Keratinocyte (primary cell): ENCODE measurements around the gene LRRC74B. TPM values are rescaled to one million over a fixed set of nuclear protein-coding genes. Genes with fewer than 3 reads are reported as not detected.
A peak's percentile ranks its signal among the peaks of the same experiment; 100 is the strongest.

ENCODE experiments used
- DNase-seq: peaks from one replicate; pipeline ENCODE4 v3.0.0-alpha.2; 2011; ENCODE audit warnings: low read depth, missing footprints, low spot score
- FAIRE-seq: peaks from 2 replicates; lab custom pipeline; 2011; peaks lifted over from hg19 to GRCh38; lab: Jason Lieb, UNC
- H2AFZ ChIP-seq: 2 replicates; pipeline ENCODE4 v1.6.0; 2012; ENCODE audit warnings: low read length, control low read depth, inconsistent platforms; ENCODE audit not compliant: control insufficient read depth
- H3K27ac ChIP-seq: 2 replicates; pipeline ENCODE4 v1.5.1; 2011; ENCODE audit warnings: low read length; ENCODE audit not compliant: control insufficient read depth, insufficient read depth
- H3K27me3 ChIP-seq: 3 replicates; pipeline ENCODE4 v1.6.0; 2011; ENCODE audit warnings: low read length; ENCODE audit not compliant: control insufficient read depth, insufficient read depth; ENCODE audit errors: extremely low read depth
- H3K36me3 ChIP-seq, 2 experiments: 2 replicates in 1 of 2; 3 replicates in 1 of 2; pipeline ENCODE4 v1.5.1; 2011; ENCODE audit warnings: low read length in 2 of 2, mild to moderate bottlenecking in 1 of 2; ENCODE audit not compliant: control insufficient read depth in 2 of 2, insufficient read depth in 2 of 2; ENCODE audit errors: extremely low read depth in 1 of 2
- H3K4me1 ChIP-seq: 3 replicates; pipeline ENCODE4 v1.5.1; 2011; ENCODE audit warnings: low read length; ENCODE audit not compliant: control insufficient read depth, insufficient read depth; ENCODE audit errors: extremely low read depth
- H3K4me2 ChIP-seq: 3 replicates; pipeline ENCODE4 v1.6.0; 2011; ENCODE audit warnings: low read depth, low read length; ENCODE audit not compliant: control insufficient read depth, insufficient read depth; ENCODE audit errors: extremely low read depth
- H3K4me3 ChIP-seq, 3 experiments: fragments of 200-600 bp in 1 of 3; sonication (generic) in 1 of 3; 2 replicates in 2 of 3; 3 replicates in 1 of 3; pipeline ENCODE4 v1.5.1; 2011 to 2016; ENCODE audit warnings: low read length in 3 of 3, mild to moderate bottlenecking in 3 of 3, control low read depth in 2 of 3, inconsistent platforms in 1 of 3, low read depth in 1 of 3, mixed read lengths in 1 of 3, mixed run types in 1 of 3, moderate library complexity in 1 of 3; ENCODE audit not compliant: control insufficient read depth in 2 of 3, insufficient read depth in 2 of 3; ENCODE audit errors: extremely low read depth in 1 of 3
- H3K79me2 ChIP-seq: 2 replicates; pipeline ENCODE4 v1.6.0; 2012; ENCODE audit warnings: low read length; ENCODE audit not compliant: control insufficient read depth, insufficient read depth
- H3K9ac ChIP-seq: 3 replicates; pipeline ENCODE4 v1.6.0; 2011; ENCODE audit warnings: low read length; ENCODE audit not compliant: control insufficient read depth, insufficient read depth; ENCODE audit errors: extremely low read depth
- H3K9me1 ChIP-seq: 3 replicates; pipeline ENCODE4 v1.6.0; 2011; ENCODE audit warnings: low read length; ENCODE audit not compliant: control insufficient read depth, insufficient read depth; ENCODE audit errors: extremely low read depth
- H3K9me3 ChIP-seq: 2 replicates; pipeline ENCODE4 v1.5.1; 2012; ENCODE audit warnings: low read depth, low read length; ENCODE audit not compliant: control insufficient read depth
- H4K20me1 ChIP-seq: 3 replicates; pipeline ENCODE4 v1.6.0; 2011; ENCODE audit warnings: low read length; ENCODE audit not compliant: control insufficient read depth, insufficient read depth; ENCODE audit errors: extremely low read depth
- EZH2 ChIP-seq: IDR thresholded peaks from one replicate; pipeline ENCODE4 v1.6.1; 2012; ENCODE audit warnings: inconsistent platforms, mild to moderate bottlenecking, low read length, moderate library complexity
- dilution Hi-C: fragments of 300-500 bp; cut with MboI; formaldehyde crosslinking; loops from one replicate; pipeline ENCODE4 v1.7.0; 2020; ENCODE audit warnings: low sequenced_read_pairs; ENCODE audit not compliant: extremely low pct_ligation_motif_present
- polyA plus RNA-seq, 5 experiments: library from polyadenylated mRNA; depleted of rRNA in 3 of 5; stranded (reverse) in 3 of 5; stranded (forward) in 1 of 5; unstranded in 1 of 5; fragments of >200 nt; gene quantifications; 1 replicate in 1 of 5; 2 replicates in 3 of 5; 3 replicates in 1 of 5; pipeline versions ENCODE4 v1.2.1 to v1.2.3, GENCODE V29; 2011 to 2012; ENCODE audit warnings: missing spikeins in 2 of 5, low read depth in 1 of 5, low replicate concordance in 1 of 5
- TF ChIP-seq, protein P1 (sequence below), 3 experiments: IDR thresholded peaks in 1 of 3; conservative IDR thresholded peaks in 1 of 3; optimal IDR thresholded peaks in 1 of 3; 2 replicates in 2 of 3; 3 replicates in 1 of 3; pipeline versions ENCODE3 to v1.5.1; 2011; ENCODE audit warnings: low read length in 3 of 3, mild to moderate bottlenecking in 3 of 3, moderate library complexity in 2 of 3, control low read depth in 1 of 3, inconsistent platforms in 1 of 3; ENCODE audit not compliant: insufficient read depth in 2 of 3; ENCODE audit errors: extremely low read depth in 1 of 3

LRRC74B gene
- polyA plus RNA-seq, 1 donor (not counting 4 experiments of a cell fraction or from before 2014, with no cell fraction given) = not detected

DNA sequence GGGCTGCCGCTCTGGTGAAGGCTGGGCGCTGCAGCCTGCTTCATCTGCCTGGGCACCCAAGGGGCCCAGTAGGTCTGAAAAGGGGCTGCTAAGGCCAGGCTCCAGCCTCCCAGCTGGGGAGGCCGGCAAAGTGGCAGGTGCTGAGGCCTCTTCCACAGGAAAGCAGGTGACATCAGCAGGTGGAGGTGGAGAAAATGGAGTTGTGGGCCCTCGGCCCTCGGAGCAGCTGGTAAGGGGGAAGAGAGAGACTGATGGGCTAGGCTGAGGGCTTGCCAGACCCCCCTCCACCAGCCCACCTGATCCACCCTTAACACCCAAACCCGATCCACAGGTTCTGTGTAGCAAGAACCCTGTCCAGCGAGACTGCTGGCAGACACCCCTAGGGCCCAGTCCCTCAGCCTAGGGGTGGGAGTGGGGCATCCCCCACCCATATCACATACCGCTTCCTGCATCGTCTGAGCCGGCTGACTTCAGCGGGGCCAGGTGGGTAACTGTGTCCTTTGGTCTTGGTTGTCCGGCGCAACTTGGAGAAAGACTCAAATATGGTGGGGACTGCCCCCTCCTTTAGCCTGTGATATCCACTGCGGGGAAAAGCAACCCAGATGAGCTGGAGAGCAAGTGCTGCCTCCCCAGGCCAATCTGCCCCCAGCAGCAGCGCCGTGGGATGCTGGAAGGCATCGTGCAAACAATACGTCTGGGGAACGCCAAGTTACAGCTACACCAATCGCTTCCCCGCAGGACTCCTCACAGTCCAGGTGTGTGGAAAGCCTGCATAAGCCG is 45.3 kb upstream of the LRRC74B start:
- H3K4me1 ChIP-seq = peaks cover 20% of the 10 kb centered on the region
- TF ChIP-seq, protein P1, sequence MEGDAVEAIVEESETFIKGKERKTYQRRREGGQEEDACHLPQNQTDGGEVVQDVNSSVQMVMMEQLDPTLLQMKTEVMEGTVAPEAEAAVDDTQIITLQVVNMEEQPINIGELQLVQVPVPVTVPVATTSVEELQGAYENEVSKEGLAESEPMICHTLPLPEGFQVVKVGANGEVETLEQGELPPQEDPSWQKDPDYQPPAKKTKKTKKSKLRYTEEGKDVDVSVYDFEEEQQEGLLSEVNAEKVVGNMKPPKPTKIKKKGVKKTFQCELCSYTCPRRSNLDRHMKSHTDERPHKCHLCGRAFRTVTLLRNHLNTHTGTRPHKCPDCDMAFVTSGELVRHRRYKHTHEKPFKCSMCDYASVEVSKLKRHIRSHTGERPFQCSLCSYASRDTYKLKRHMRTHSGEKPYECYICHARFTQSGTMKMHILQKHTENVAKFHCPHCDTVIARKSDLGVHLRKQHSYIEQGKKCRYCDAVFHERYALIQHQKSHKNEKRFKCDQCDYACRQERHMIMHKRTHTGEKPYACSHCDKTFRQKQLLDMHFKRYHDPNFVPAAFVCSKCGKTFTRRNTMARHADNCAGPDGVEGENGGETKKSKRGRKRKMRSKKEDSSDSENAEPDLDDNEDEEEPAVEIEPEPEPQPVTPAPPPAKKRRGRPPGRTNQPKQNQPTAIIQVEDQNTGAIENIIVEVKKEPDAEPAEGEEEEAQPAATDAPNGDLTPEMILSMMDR (optimal IDR thresholded peaks at IDR 0.05 in 1 of 3, IDR thresholded peaks at IDR 0.05 in 1 of 3, conservative IDR thresholded peaks at IDR 0.05 in 1 of 3; ENCODE audit: extremely low read depth in 1 of 3, insufficient read depth in 2 of 3, low read length in 3 of 3) = peak in 1 of 3 experiments; percentile 24
- no peak for TF ChIP-seq EZH2
- H3K9ac ChIP-seq = peak overlapping the region; percentile 94
- DNase-seq (no peak), FAIRE-seq (no peak)
- peak overlapping the region; percentile 83 to 91 (median 90) for H3K4me3 ChIP-seq
- no peaks in the 10 kb centered on the region for H3K9me3 ChIP-seq
- peak overlapping the region; percentile 93 for H3K27ac ChIP-seq
- H3K9me1 ChIP-seq = no peaks in the 10 kb centered on the region
- H3K79me2 ChIP-seq = peaks cover 28% of the 10 kb centered on the region
- peaks cover 17 to 20% of the 10 kb centered on the region in 2 experiments for H3K36me3 ChIP-seq
- no peaks in the 10 kb centered on the region for H4K20me1 ChIP-seq
- no peak overlapping the region for H2AFZ ChIP-seq
- peak overlapping the region; percentile 99 for H3K4me2 ChIP-seq
- dilution Hi-C loops = no loop called here
- no peaks in the 10 kb centered on the region for H3K27me3 ChIP-seq

DNA sequence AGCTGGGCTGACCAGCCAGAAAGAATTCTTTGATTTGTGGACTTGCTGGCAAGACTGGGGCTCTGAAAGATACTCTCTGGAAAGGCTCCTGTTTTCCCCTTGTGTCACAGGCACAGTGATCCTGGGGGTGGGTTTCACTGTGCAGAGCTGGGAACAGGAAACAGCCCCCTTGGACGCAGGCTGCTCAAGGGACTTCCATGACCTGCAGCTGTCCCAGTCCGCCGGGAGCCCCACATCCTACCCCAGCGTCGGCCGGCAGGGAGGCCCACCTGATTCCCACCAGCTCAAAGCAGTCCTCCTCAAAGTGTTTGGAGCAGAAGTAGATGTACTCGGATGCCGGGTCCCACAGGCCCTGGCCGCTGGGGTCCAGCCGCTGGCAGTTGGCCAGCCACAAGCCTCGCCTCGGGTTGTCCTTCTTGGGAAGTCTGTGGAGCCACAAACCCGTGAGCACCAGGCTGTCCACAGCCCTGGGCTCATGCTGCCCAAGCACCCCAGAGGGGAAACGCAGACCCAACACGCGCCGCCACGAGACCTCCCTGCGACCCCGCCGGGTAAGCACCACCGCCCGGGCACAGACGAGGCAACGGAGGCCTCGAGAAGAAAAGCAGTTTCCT is 44.7 kb upstream of the LRRC74B start:
- Histone ChIP-seq H3K36me3 (peaks cover 14 to 18% of the 10 kb centered on the region in 2 experiments), H3K4me1 (peaks cover 20% of the 10 kb centered on the region), H3K9me1 (no peaks in the 10 kb centered on the region), H3K79me2 (peaks cover 28% of the 10 kb centered on the region), H3K27me3 (no peaks in the 10 kb centered on the region), H3K9me3 (no peaks in the 10 kb centered on the region), H3K4me3 (peak overlapping the region; percentile 83 to 91 (median 90)), H4K20me1 (no peaks in the 10 kb centered on the region), H3K9ac (peak overlapping the region; percentile 94), H3K4me2 (peak overlapping the region; percentile 99), H2AFZ (peak overlapping the region; percentile 84), H3K27ac (peak overlapping the region; percentile 93)
- dilution Hi-C loops = no loop called here
- no peak for DNase-seq
- TF ChIP-seq, protein P1 (optimal IDR thresholded peaks at IDR 0.05 in 1 of 3, IDR thresholded peaks at IDR 0.05 in 1 of 3, conservative IDR thresholded peaks at IDR 0.05 in 1 of 3; ENCODE audit: extremely low read depth in 1 of 3, insufficient read depth in 2 of 3, low read length in 3 of 3) = no peak
- no peak for TF ChIP-seq EZH2
- no peak for FAIRE-seq
